K562 (cell line): ENCODE data around the gene AGAP1.

Experiments used
- E4F1 ChIP-seq: fragments of 250-450 bp; sonication (Bioruptor Pico); IDR thresholded peaks from 2 replicates; pipeline ENCODE4 v1.5.0; 2021; ENCODE audit warnings: mild to moderate bottlenecking, borderline replicate concordance
- EZH2 ChIP-seq: IDR thresholded peaks from 2 replicates; pipeline ENCODE4 v1.6.1; 2012; ENCODE audit warnings: low read depth, mild to moderate bottlenecking, inconsistent platforms, low read length, borderline replicate concordance
- HEY1 ChIP-seq: fragments of 250-450 bp; sonication (Bioruptor Pico); IDR thresholded peaks from 2 replicates; pipeline ENCODE4 v1.5.0; 2020; ENCODE audit warnings: mild to moderate bottlenecking, moderate library complexity, borderline replicate concordance
- ZFP30 ChIP-seq: fragments of 250-450 bp; sonication (Bioruptor Pico); IDR thresholded peaks from 2 replicates; pipeline ENCODE4 v1.8.0; 2022; ENCODE audit warnings: moderate library complexity, mild to moderate bottlenecking, inconsistent platforms, borderline replicate concordance
- ZNF76 ChIP-seq: fragments of 250-450 bp; sonication (Bioruptor Pico); IDR thresholded peaks from 2 replicates; pipeline ENCODE4 v1.4.0; 2020; ENCODE audit warnings: mild to moderate bottlenecking, moderate library complexity, borderline replicate concordance

- TF ChIP-seq HEY1 (CRISPR knock-in tag) (no peak), EZH2 (no peak), ZFP30 (no peak), E4F1 (CRISPR knock-in tag) (no peak), ZNF76 (CRISPR knock-in tag) (no peak)
These were observed 146.5 kb downstream of the AGAP1 start for GRCh38 chr2:235640377-235640776.
